ENCODE measurements around the gene MBD1.
"Not testable (repeated sequence)": the region's sequence is repeated elsewhere in the genome, so short reads cannot be mapped to it uniquely, and the experiment has no call there.

Gene MBD1

DNA sequence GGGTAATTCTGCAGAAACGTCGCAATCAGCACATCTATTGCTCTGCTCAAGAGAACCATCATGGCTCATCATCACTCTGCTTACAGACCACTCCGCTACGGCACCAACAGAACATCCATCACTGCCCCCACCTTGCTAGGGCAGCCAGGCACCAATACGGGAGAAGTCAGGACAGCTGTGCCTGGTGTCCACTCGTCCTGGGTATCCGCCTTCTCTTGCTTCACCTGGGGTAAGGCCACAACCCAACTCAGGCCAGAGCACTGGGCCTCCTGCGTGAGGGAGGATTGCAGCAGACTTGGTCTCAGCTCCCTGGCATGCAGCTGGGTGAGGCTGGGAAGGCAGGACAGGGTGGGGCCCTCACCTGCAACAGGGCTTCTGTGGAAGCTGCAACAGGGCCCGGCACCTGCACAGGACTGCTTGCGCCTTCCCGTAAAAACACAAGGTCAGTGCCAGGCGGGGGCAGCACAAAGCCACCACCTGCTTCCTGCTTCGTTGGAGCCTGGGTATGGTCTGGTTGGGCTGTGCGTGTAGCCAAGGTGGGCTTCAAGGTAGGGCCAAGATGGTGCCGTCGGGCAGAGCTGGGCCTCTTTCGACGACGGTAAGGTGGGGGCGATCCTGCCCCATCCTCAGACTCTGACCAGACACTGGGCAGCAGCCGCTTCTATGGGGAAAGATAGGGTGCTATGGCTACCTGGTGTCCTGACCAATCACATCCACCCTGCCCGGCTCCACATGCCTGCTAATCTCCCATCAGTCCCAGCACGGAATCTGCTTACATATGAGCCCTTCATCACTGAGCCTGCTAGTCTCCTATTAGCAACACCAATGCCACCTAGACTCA lies 7.9 kb downstream of the MBD1 start:
- DNase-seq (ENCODE audit: low spot score), result no peak

GRCh38 chr18:50272568-50272967 lies 8.8 kb downstream of the MBD1 start:
- DNase-seq (ENCODE audit: low spot score), result no peak

DNA sequence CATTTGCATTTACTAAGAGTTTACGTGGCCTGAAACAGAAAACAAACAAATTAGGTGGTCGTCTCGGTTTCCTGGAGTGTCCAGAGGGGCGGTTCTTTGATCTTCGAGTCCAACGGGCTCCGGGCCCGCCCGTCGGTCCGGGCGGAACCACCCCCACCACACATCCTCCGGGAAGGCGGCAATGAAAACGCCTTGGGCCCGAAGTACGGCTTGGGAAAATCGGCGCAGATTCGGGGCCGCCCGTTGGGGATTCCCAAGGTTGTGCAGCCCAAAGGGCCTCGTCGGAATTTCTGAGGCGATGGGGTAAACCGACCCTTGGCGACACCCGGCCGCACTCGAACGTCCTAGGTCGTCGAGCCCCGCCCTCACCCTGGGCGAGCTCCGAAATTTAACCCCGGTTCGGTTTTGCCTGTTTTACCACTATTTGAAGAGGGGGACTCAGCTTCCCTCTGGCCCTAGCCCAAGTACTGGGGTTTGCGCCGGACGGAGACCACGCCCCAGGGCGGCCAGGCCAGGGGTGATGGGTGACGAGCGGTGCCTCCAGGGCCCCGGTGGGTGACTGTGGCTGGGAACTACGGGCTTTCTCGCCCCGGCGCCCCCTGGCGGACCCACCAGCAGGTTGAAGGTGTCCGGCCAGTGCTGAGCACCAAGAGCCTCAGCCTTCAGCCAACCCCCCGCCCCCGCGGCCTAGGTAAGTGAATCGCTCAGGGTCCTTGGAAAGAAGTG lies 13.1 kb downstream of the MBD1 start:
- DNase-seq (ENCODE audit: low spot score), result peak; percentile 90

GRCh38 chr18:50266248-50266704 lies 15.0 kb downstream of the MBD1 start, which contains the start of gene CFAP53:
CFAP53 (minus strand) TSS chr18:50266495; CDS start chr18:50266404, 91 bp downstream.
- peak; percentile 97 for DNase-seq (ENCODE audit: low spot score)

DNA sequence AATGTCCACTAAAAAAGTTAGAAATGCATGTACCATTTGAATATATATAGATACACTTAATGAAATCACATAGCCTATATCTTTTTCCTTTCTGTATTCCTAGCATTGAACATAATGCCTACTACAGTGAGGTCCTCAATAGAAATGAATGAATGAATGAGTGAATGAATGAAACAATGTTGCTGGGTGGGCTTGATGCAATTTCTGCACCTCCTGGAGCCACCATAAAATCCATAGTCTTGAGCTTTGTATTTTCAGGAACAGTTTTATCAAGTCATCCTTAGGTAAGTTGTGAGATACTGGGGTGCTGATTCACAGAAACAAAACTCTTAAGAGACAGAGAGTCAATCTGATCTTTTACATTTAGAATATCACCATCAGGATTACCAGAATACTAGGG lies 18.3 kb downstream of the MBD1 start:
- DNase-seq (ENCODE audit: low spot score), result no peak

- no peak for DNase-seq (ENCODE audit: low spot score)
These were observed 30.4 kb downstream of the MBD1 start for GRCh38 chr18:50250935-50251334.

GRCh38 chr18:50249576-50249975 lies 31.7 kb downstream of the MBD1 start:
- DNase-seq (ENCODE audit: low spot score), result no peak

GRCh38 chr18:50247561-50247960 lies 33.8 kb downstream of the MBD1 start:
- DNase-seq (ENCODE audit: low spot score), result no peak

- DNase-seq (ENCODE audit: low spot score), result not testable (repeated sequence)
These were observed 39.6 kb downstream of the MBD1 start for GRCh38 chr18:50241768-50242167.

- no peak for DNase-seq (ENCODE audit: low spot score)
These were observed 41.2 kb downstream of the MBD1 start for GRCh38 chr18:50240080-50240563.

DNA sequence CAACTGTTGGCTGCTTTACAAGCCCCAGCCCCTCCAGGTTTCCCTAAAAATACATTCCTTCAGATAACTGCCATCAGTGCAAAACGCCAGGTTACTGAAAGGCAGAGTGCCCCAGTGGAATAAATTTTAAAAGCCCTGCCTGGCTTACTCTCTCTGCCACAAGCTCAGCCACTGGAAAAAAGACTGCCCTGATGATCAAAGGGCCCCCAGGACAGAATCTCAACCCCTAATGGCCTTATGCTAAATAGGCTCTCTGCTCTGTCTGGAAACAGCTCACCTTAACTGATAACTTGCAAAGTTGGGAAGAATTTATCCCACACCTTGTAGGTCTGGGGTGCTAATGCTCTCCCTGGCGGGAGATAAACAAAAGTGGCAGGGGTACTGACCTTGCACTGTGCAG lies 48.9 kb downstream of the MBD1 start:
- DNase-seq (ENCODE audit: low spot score), result no peak

GRCh38 chr18:50231621-50232020 lies 49.7 kb downstream of the MBD1 start:
- no peak for DNase-seq (ENCODE audit: low spot score)

GRCh38 chr18:50220249-50220648 lies 61.1 kb downstream of the MBD1 start:
- not testable (repeated sequence) for DNase-seq (ENCODE audit: low spot score)

All from hepatic stellate cell (primary cell).